GM23338 (cell line): ENCODE results near the gene CCDC194. TPM values are rescaled to one million over a fixed set of nuclear protein-coding genes. Genes with fewer than 3 reads are reported as not detected.

Experiments
- ATAC-seq: fragments of 200-7000 bp; cut with Tn5 transposase; 3 replicates; pipeline ENCODE4 v1.9.1; 2020
- DNase-seq: peaks from one replicate; pipeline ENCODE4 v3.0.0-alpha.2; 2015; ENCODE audit warnings: low spot score
- H2AFZ ChIP-seq: fragments of 200-600 bp; sonication (generic); 2 replicates; pipeline ENCODE4 v1.8.0; 2016; ENCODE audit warnings: antibody characterized with exemption, mild to moderate bottlenecking, moderate library complexity
- H3F3A ChIP-seq: fragments of 200-600 bp; sonication (generic); replicated peaks from 2 replicates; pipeline ENCODE4 v1.8.0; 2017; ENCODE audit warnings: antibody characterized with exemption, mixed run types, low read depth
- H3K27ac ChIP-seq: fragments of 200-600 bp; sonication (generic); 2 replicates; pipeline ENCODE4 v1.6.1; 2016; ENCODE audit warnings: low read depth
- H3K27me3 ChIP-seq: fragments of 200-600 bp; sonication (generic); 2 replicates; pipeline ENCODE4 v1.8.0; 2016; ENCODE audit warnings: mild to moderate bottlenecking, mixed run types, moderate library complexity; ENCODE audit not compliant: insufficient read depth
- H3K36me3 ChIP-seq: fragments of 200-600 bp; sonication (generic); 2 replicates; pipeline ENCODE4 v1.8.0; 2016; ENCODE audit warnings: mild to moderate bottlenecking; ENCODE audit not compliant: insufficient read depth
- H3K4me1 ChIP-seq: fragments of 200-600 bp; sonication (generic); 2 replicates; pipeline ENCODE4 v1.8.0; 2016; ENCODE audit warnings: mild to moderate bottlenecking, moderate library complexity; ENCODE audit not compliant: insufficient read depth
- H3K4me2 ChIP-seq: fragments of 200-600 bp; sonication (generic); 2 replicates; pipeline ENCODE4 v1.7.1; 2017; ENCODE audit warnings: mixed run types
- H3K4me3 ChIP-seq: fragments of 200-600 bp; sonication (generic); 2 replicates; pipeline ENCODE4 v1.6.1; 2016; ENCODE audit warnings: mixed run types
- H3K79me2 ChIP-seq: fragments of 200-600 bp; sonication (generic); replicated peaks from 2 replicates; pipeline ENCODE4 v1.8.0; 2017; ENCODE audit warnings: mild to moderate bottlenecking; ENCODE audit not compliant: insufficient read depth
- H3K9me2 ChIP-seq: fragments of 200-600 bp; sonication (generic); 2 replicates; pipeline ENCODE4 v1.8.0; 2017; ENCODE audit not compliant: insufficient read depth
- H4K20me1 ChIP-seq: fragments of 200-600 bp; sonication (generic); replicated peaks from 2 replicates; pipeline ENCODE4 v1.8.0; 2017; ENCODE audit warnings: mild to moderate bottlenecking; ENCODE audit not compliant: insufficient read depth
- H3K27ac Mint-ChIP-seq: 2 replicates; pipeline ENCODE4 v1.8.0; 2020; ENCODE audit warnings: inconsistent platforms, mild to moderate bottlenecking, moderate library complexity, mixed read lengths
- H3K27me3 Mint-ChIP-seq: 3 replicates; pipeline ENCODE4 v1.8.0; 2022; ENCODE audit warnings: low read depth, mild to moderate bottlenecking, moderate library complexity, mixed read lengths, inconsistent platforms; ENCODE audit not compliant: insufficient read depth, poor library complexity
- H3K36me3 Mint-ChIP-seq: 3 replicates; pipeline ENCODE4 v1.8.0; 2021; ENCODE audit warnings: low read depth, mild to moderate bottlenecking, inconsistent platforms, moderate library complexity, mixed read lengths
- H3K4me1 Mint-ChIP-seq: 3 replicates; pipeline ENCODE4 v1.8.0; 2020; ENCODE audit warnings: mild to moderate bottlenecking, inconsistent platforms, mixed read lengths
- H3K4me3 Mint-ChIP-seq: 3 replicates; pipeline ENCODE4 v1.8.0; 2021; ENCODE audit warnings: moderate library complexity, mild to moderate bottlenecking, inconsistent platforms, mixed read lengths
- H3K9me3 Mint-ChIP-seq: 3 replicates; pipeline ENCODE4 v1.8.0; 2020; ENCODE audit warnings: moderate library complexity, mild to moderate bottlenecking, inconsistent platforms, mixed read lengths
- CTCF ChIP-seq, 2 experiments: fragments of 200-600 bp in 1 of 2; sonication (generic) in 1 of 2; conservative IDR thresholded peaks; 2 replicates each; pipeline versions ENCODE4 v1.5.1 to v1.6.1; 2016 to 2017; ENCODE audit warnings: antibody characterized with exemption in 2 of 2, low read depth in 2 of 2, mild to moderate bottlenecking in 2 of 2, moderate library complexity in 1 of 2
- ETS1 ChIP-seq: IDR thresholded peaks from 2 replicates; pipeline ENCODE4 v1.6.1; 2016; ENCODE audit warnings: antibody characterized with exemption
- EZH2 ChIP-seq: fragments of 200-600 bp; sonication (generic); IDR thresholded peaks from one replicate; pipeline ENCODE4 v1.8.0; 2017; ENCODE audit warnings: antibody characterized with exemption, mild to moderate bottlenecking, low read depth; ENCODE audit not compliant: unreplicated experiment
- EZH2phosphoT487 ChIP-seq: fragments of 200-600 bp; sonication (generic); IDR thresholded peaks from one replicate; pipeline ENCODE4 v1.8.1; 2018; ENCODE audit warnings: antibody characterized with exemption; ENCODE audit not compliant: unreplicated experiment
- JUNB ChIP-seq: IDR thresholded peaks from one replicate; pipeline ENCODE4 v1.6.1; 2016; ENCODE audit warnings: antibody characterized with exemption; ENCODE audit not compliant: unreplicated experiment
- NANOG ChIP-seq: IDR thresholded peaks from 2 replicates; pipeline ENCODE4 v1.6.1; 2016; ENCODE audit warnings: antibody characterized with exemption, borderline replicate concordance
- REST ChIP-seq: IDR thresholded peaks from one replicate; pipeline ENCODE4 v1.6.1; 2018; ENCODE audit warnings: antibody characterized with exemption; ENCODE audit not compliant: unreplicated experiment
- ZNF114 ChIP-seq: fragments of 250-450 bp; sonication (Bioruptor Pico); IDR thresholded peaks from 2 replicates; pipeline ENCODE4 v1.5.0; 2020; ENCODE audit warnings: mild to moderate bottlenecking, moderate library complexity
- polyA plus RNA-seq: library from polyadenylated mRNA; unstranded; fragments of >200 nt; fragmentation: Nextera tagmentation; extraction: Ambion mirVana; gene quantifications from 2 replicates; pipeline ENCODE4 v1.2.1, GENCODE V29; 2016
- total RNA-seq: library from RNA; depleted of rRNA; stranded (reverse); fragments of >200 nt; shearing (Covaris generic); gene quantifications from 2 replicates; pipeline ENCODE4 v1.2.3, GENCODE V29; 2014

The CCDC194 gene
- total and polyA plus RNA-seq, 2 experiments from 2014 or later: 0.49 TPM; not detected in 1

DNA sequence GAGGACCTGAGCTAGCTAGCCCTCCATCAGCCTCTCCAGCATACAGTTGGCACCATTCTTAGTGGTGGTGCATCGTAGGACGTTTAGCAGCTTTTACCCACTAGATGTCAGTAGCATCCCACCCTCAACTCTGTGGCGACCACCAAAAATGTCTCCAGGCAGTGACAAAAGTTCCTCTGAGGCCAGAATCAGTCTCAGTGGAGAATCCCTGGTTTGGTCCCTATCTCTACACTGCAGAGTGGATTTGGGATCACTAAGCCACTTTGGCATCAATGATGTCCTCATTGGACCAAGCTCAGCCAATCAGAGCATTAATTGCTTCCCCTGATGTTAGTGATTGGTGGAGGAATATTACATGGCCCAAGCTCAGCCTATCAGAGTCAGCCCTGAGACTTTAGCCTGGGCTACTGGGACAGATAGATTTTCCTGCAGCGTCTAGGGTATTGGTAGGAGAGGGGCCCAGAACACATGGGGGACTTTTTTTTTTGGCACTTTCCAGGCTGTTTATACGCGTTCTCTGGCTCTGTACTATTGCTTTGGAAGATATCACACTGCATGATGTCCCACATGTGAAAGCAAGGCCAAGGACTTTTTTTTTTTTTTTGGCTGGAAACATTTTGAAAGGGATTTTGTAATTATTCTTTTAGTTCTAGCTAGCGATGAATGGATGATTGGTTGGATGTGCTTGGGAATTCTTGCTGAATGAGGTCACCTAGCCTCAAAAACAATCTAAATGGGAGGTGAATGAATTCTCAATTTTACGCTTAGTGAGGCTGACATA lies 47.4 kb upstream of the CCDC194 start:
- Mint-ChIP-seq H3K4me3 (no peak overlapping the region), H3K4me1 (no peaks in the 10 kb centered on the region), H3K27ac (no peak overlapping the region), H3K9me3 (peaks cover 6% of the 10 kb centered on the region; the same call in 2 of the 3 replicates), H3K27me3 (peaks cover 9% of the 10 kb centered on the region), H3K36me3 (no peaks in the 10 kb centered on the region)
- H3K36me3 ChIP-seq: no peaks in the 10 kb centered on the region
- H3K27me3 ChIP-seq: peaks cover 9% of the 10 kb centered on the region
- H3K4me1 ChIP-seq: no peaks in the 10 kb centered on the region
- no peak overlapping the region for H2AFZ ChIP-seq
- H3K9me2 ChIP-seq: no peaks in the 10 kb centered on the region
- H3K4me2 ChIP-seq: no peak overlapping the region
- ATAC-seq (peak; percentile 91), DNase-seq (peak; percentile 75)
- no peaks in the 10 kb centered on the region for H4K20me1 ChIP-seq
- TF ChIP-seq EZH2 (no peak), CTCF (conservative IDR thresholded peaks at IDR 0.05; ENCODE audit: low read depth in 2 of 2) (peak; percentile 68 to 91), JUNB (no peak), EZH2phosphoT487 (no peak), ETS1 (no peak), ZNF114 (CRISPR knock-in tag) (no peak), REST (no peak), NANOG (no peak)
- H3K4me3 ChIP-seq: no peak overlapping the region
- H3F3A ChIP-seq: no peaks in the 10 kb centered on the region
- no peaks in the 10 kb centered on the region for H3K79me2 ChIP-seq
- H3K27ac ChIP-seq: no peak overlapping the region
